Measurements from ENCODE around the gene DLL3.
A peak's percentile ranks its signal among the peaks of the same experiment; 100 is the strongest.

DLL3 gene

GRCh38 chr19:39489756-39490155 is 9.0 kb upstream of the DLL3 start:
- no peak for DNase-seq

DNA sequence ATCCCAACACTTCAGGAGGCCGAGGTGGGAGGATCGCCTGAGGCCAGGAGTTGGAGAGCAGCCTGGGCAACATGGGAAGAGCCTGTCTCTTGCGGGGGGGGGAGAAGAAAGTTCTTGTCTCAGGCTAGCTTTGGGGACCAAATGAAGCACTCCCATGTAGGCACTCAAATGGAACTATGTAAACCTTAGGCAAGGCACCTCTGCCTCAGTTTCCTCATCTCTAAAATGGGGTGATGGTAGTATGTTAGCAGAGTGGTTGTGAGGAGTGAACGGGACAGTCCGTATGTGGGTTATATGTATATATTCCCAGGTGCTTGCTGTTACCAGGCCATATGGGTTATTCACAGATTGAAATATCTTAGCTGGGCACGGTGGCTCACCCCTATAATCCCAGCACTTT is 6.5 kb upstream of the DLL3 start:
- DNase-seq: no peak

DNA sequence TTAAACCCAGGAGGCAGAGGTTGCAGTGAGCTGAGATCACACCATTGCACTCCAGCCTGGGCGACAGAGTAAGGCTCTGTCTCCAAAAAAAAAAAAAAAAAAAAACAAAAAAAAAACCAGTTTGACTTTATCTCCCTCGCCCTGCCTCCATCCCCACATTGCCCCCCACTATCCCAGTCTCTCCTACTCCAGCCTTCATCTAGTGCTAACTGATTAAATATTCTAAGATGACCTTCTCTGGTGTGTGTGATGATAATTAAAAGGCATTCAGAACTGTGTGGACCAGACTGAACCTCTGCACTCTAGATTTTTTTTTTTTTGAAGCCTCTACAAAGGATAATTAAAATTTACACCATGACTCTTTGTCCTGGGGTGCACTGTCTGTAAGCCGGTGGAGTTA is 6.0 kb upstream of the DLL3 start:
- DNase-seq: no peak

DNA sequence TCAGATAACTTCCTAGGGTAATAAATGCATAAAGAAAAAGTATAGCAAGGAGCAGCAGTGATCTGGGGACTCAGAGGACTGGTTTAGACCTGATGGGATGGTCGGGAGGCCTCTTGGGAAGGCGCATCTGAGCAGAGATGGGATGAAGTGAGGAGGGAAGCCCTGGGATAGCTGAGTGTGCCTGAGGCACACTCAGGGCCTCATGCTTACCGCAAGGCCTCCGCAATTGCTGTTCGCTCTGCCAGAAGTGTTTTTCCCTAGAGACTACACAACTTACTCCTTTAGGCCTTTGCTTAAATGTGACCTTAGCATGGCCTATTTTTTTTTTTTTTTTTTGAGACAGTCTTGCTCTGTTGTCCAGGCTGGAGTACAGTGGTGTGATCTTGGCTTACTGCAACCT is 4.1 kb upstream of the DLL3 start:
- DNase-seq: no peak

- DNase-seq: no peak
Measured at GRCh38 chr19:39496063-39496462, 2.7 kb upstream of the DLL3 start.

- DNase-seq: no peak
Measured at GRCh38 chr19:39497701-39497995, 1.1 kb upstream of the DLL3 start.

DNA sequence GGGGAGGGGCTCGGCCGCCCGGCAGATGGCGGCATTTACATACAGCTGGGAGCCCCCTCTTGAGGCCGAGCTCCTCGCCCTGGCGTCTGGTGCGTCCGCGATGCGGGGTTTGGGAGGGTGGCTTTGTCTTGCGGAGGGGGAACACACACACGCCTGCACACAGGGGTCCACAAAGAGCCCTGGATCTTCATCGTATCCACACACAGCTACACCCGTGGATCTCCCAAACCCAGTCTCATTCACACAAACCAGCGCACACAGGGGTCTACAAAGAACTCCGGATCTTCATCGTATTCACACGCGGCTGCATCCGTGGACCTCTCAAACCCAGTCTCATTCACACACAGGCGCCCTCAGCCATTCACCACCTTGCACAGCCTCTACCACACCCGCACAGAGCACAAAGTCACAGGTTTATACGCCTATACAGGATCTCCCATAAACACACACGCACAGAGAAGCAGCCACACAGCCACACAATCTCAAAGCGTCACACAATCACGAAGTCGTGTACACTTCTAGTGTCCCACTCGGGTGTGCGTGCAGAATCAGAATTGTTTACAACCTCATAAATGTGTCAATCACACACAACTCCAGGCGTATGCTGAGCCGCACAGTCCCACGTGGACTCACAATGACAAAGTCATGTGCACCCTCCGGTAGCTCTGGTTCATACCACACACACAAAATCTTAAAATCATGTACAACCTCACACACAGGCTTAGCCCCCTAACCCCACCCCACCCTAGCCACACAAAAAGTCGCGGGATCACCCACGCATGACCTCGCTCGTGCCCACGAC is 550 bp upstream of the DLL3 start:
- DNase-seq: no peak

DNA sequence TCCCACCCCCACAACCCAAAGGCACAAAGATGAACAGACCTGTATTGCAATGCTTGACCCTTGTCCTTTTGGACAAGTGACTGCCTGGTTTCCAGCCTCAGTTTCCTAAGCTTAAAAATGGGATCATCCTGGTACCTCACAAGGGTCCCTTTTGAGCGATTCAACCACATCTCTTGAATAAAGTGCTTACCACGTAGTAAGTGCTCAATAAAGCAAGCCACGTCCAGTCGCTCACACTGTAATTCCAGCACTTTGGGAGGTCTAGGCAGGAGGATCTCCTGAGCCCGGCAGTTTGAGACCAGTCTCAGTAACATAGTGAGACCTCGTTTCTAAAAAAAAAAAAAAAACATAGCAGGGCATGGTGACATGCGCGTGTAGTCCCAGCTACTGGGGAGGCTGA is 1.2 kb downstream of the DLL3 start:
- DNase-seq: no peak

- no peak for DNase-seq
Measured at GRCh38 chr19:39500543-39500942, 1.8 kb downstream of the DLL3 start.

DNA sequence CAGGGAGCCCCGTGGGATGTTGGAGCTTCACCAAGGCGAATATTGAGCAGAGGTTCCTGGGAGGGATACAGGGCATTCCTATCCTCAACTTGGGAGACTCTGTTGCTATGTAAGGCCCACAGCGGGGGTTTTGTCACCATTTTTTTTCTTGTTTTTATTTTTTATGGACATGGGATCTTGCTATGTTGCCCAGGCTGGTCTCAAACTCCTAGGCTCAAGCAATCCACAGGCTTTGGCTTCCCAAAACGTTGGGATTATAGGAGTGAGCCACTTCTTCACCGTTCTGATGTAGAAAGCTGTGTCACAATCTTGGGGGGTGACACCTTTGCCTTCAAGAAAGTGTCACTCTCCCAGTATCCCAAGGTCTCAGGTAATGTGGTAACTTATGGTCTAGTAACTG is 2.6 kb downstream of the DLL3 start:
- no peak for DNase-seq

- DNase-seq: peak; percentile 67
Measured at GRCh38 chr19:39502640-39503417, 4.1 kb downstream of the DLL3 start.

DNA sequence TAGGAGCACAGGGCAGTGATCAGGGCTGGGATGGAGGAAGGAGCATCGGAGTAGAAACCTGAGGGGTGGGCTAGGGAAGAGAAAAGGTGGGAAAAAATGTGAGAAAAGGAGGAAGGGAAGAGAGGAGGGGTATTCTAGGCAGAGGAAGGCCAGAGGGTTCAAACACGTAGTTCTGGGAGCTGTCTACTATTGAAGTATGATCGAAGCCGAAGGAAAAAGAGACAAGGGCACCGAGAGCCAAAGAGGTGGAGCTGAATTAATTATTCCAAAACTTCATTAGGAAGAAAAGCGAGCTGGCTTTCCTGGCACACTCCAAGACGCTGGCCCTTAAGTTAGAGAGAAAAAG is 7.8 kb downstream of the DLL3 start:
- no peak for DNase-seq

DNA sequence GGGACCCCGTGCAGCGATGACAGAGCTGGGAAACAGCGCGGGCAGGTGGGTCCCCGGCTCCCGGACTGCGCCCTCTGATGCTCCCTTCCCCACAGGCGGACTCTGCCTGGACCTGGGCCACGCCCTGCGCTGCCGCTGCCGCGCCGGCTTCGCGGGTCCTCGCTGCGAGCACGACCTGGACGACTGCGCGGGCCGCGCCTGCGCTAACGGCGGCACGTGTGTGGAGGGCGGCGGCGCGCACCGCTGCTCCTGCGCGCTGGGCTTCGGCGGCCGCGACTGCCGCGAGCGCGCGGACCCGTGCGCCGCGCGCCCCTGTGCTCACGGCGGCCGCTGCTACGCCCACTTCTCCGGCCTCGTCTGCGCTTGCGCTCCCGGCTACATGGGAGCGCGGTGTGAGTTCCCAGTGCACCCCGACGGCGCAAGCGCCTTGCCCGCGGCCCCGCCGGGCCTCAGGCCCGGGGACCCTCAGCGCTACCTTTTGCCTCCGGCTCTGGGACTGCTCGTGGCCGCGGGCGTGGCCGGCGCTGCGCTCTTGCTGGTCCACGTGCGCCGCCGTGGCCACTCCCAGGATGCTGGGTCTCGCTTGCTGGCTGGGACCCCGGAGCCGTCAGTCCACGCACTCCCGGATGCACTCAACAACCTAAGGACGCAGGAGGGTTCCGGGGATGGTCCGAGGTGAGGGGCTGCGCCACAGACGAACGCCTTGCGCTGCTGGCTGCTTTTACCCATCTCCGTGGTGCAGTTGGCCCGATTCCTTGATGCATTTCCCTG is 8.4 kb downstream of the DLL3 start:
- DNase-seq: peak; percentile 29

GRCh38 chr19:39507715-39508364 is 9.1 kb downstream of the DLL3 start:
- no peak for DNase-seq

GRCh38 chr19:39508629-39509028 is 9.9 kb downstream of the DLL3 start:
- no peak for DNase-seq

DNA sequence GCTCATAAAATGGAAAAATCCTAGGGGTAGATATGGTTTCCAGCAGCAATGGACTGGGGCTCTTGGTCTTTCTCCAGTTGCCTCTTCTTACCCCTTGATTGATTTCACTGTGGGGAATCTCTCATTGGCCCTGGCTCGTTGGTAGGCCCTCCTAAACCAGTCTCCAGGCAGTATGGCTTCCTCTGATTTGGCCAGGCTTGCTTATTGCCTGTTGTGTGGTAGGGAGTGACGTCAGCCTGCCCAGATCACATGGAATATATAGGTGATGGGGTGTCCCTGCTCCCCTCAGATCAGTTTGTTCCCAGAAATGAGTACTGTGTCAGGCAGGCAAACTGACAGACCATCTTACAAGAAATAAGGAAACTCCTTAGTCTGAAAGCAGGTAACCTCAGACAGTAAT is 10.5 kb downstream of the DLL3 start:
- DNase-seq: no peak

GRCh38 chr19:39512988-39513387 is 14.2 kb downstream of the DLL3 start:
- no peak for DNase-seq

DNA sequence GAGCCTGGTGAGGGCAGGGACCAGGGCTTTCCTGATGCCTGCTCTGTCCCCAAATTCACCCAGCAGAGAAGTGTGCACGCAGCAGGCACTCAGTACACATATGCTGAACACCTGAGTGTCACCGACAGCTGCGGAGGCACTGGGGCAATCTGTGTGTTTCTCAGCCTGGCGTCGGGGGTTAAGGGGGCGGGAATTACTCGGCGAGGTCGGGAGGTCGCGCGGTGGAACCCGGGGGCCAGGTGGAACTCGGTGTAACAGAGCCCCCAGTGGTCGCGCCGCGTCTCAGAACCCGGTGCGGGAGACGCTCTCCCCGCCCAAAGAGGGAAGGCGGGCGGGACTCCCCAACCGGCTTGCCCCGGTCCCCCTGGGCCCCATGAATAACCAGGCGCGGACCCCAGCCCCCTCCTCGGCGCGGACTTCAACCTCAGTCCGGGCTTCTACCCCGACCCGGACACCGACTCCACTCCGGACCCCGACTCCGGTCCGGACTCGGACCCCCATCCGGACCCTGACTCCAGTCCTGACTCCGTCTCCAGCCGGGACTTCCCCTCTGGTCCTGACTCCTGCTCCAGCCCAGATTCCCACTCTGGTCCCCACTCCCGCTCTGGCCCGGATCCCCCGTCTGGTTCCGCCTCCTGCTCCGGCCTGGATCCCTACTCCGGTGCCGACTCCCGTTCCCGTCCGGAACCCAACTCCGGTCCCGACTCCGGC is 16.2 kb downstream of the DLL3 start, which contains the start of gene SELENOV:
Gene SELENOV (plus strand): TSS at position 300 of the 711 bp plus-strand sequence. CDS start 74 bp downstream, at position 374.
- DNase-seq: no peak

- no peak for DNase-seq
Measured at GRCh38 chr19:39515551-39516191, 16.9 kb downstream of the DLL3 start.

DNA sequence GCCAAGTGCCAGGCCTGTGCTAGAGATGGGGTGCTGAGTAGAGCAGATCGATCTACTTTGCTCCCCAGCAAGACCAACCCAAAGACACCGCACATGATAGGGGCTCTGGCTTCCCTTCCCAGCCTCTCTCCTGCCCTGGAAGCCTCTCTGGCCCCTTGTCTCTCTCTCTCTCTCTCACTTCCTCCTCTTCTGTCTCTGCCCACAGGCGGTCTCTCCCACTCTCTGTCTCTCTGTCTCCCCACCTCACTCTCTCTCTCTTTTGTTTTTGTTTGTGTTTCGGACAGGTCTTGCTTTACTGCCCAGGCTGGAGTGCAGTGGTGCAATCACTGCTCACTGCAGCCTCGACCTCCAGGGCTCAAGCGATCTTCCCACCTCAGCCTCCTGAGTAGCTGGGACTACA is 17.5 kb downstream of the DLL3 start:
- no peak for DNase-seq

DNA sequence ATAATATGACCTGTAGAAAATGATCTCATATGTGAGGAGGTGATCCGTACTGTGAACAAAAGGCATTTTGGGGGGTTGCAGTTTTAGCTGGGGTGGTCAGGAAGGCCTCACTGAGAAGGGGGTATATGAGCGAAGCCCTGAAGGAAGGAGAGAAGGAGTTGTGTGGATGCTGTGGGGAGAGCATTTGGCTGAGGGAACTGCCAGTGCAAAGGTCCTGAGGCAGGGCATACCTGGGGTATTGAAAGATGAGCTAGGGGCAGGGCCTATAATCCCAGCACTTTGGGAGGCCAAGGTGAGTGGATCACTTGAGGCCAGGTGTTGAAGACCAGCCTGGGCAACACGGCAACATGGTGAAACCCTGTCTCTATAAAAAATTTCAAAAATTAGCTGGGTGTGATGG is 18.7 kb downstream of the DLL3 start:
- no peak for DNase-seq

GRCh38 chr19:39518458-39518857 is 19.7 kb downstream of the DLL3 start:
- DNase-seq: no peak
